Activated naive CD4-positive, alpha-beta T cell treated with anti-CD3 and anti-CD28 coated beads, Interleukin-2, amount 50 U/mL, for 24 hours (primary cell): ENCODE data around the gene TBCK.
"Not testable (repeated sequence)": the region's sequence is repeated elsewhere in the genome, so short reads cannot be mapped to it uniquely, and the experiment has no call there.

Experiments
- H3K27ac Mint-ChIP-seq: one replicate; pipeline ENCODE4 v1.8.0; 2021; ENCODE audit warnings: mild to moderate bottlenecking, mixed read lengths
- H3K27me3 Mint-ChIP-seq: one replicate; pipeline ENCODE4 v1.8.0; 2021; ENCODE audit warnings: mixed read lengths
- H3K36me3 Mint-ChIP-seq: one replicate; pipeline ENCODE4 v1.8.0; 2021; ENCODE audit warnings: mixed read lengths
- H3K4me1 Mint-ChIP-seq: one replicate; pipeline ENCODE4 v1.8.0; 2021; ENCODE audit warnings: mixed read lengths
- H3K4me3 Mint-ChIP-seq: one replicate; pipeline ENCODE4 v1.8.0; 2021; ENCODE audit warnings: mild to moderate bottlenecking, mixed read lengths
- H3K9me3 Mint-ChIP-seq: one replicate; pipeline ENCODE4 v1.8.0; 2021; ENCODE audit warnings: mixed read lengths

TBCK gene

DNA sequence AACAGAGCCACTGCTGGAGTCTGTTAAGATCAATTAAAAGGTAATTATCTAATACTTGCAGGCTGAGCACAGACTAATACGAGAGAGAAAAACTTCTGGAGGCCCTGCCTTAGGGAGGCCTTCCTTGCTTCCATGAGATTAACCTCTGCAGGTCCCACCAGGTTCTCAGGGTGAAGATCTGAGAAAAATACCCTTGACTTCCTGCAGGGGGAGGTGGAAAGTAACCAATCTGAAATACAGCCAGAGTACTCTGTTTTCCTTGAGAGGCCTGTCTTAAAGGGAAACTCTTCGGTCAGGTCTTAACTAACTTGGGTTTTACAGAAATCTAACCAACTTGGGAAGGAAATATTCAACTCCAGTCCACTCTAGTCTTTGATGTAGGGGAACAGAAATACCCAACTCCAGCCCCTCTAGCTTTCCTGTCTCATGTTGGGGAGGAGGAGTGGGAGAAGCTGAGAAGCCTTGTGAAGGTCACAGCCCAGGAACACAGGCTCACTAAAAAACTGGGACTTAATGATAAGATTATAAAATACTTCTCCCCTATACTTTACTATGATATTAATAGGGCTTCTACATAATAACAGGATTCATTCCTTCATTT lies 77.1 kb downstream of the TBCK start:
- H3K27ac Mint-ChIP-seq = no peak overlapping the region
- no peaks in the 10 kb centered on the region for H3K27me3 Mint-ChIP-seq
- H3K4me1 Mint-ChIP-seq = no peaks in the 10 kb centered on the region
- H3K4me3 Mint-ChIP-seq = no peak overlapping the region
- H3K36me3 Mint-ChIP-seq = peaks cover 11% of the 10 kb centered on the region
- no peaks in the 10 kb centered on the region for H3K9me3 Mint-ChIP-seq

- no peak overlapping the region for H3K27ac Mint-ChIP-seq
- peaks cover 29% of the 10 kb centered on the region for H3K36me3 Mint-ChIP-seq
- H3K27me3 Mint-ChIP-seq = no peaks in the 10 kb centered on the region
- no peaks in the 10 kb centered on the region for H3K9me3 Mint-ChIP-seq
- no peak overlapping the region for H3K4me3 Mint-ChIP-seq
- no peaks in the 10 kb centered on the region for H3K4me1 Mint-ChIP-seq
These were observed 84.1 kb downstream of the TBCK start for GRCh38 chr4:106231931-106232330.

GRCh38 chr4:106222548-106222947 lies 93.5 kb downstream of the TBCK start:
- Mint-ChIP-seq H3K9me3 (peaks cover 8% of the 10 kb centered on the region), H3K4me3 (no peak overlapping the region), H3K27ac (no peak overlapping the region), H3K27me3 (no peaks in the 10 kb centered on the region), H3K36me3 (peaks cover 36% of the 10 kb centered on the region), H3K4me1 (no peaks in the 10 kb centered on the region)

DNA sequence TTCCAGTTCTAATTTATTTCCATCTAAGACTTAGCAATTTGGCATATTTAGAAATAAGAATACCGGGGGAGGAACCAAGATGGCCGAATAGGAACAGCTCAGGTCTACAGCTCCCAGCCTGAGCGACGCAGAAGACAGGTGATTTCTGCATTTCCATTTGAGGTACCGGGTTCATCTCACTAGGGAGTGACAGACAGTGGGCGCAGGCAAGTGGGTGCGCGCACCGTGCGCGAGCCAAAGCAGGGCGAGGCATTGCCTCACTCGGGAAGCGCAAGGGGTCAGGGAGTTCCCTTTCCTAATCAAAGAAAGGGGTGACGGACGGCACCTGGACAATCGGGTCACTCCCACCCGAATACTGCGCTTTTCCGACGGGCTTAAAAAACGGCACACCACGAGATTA lies 102.7 kb downstream of the TBCK start:
- not testable (repeated sequence) for H3K27ac Mint-ChIP-seq, H3K27me3 Mint-ChIP-seq, H3K4me3 Mint-ChIP-seq, H3K36me3 Mint-ChIP-seq, H3K9me3 Mint-ChIP-seq, H3K4me1 Mint-ChIP-seq

GRCh38 chr4:106210021-106210420 lies 106.0 kb downstream of the TBCK start:
- Mint-ChIP-seq H3K27ac (no peak overlapping the region), H3K36me3 (peaks cover 4% of the 10 kb centered on the region), H3K27me3 (no peaks in the 10 kb centered on the region), H3K4me3 (no peak overlapping the region), H3K9me3 (no peaks in the 10 kb centered on the region), H3K4me1 (no peaks in the 10 kb centered on the region)

- Mint-ChIP-seq H3K4me3 (no peak overlapping the region), H3K27me3 (no peaks in the 10 kb centered on the region), H3K27ac (no peak overlapping the region), H3K36me3 (peaks cover 4% of the 10 kb centered on the region), H3K4me1 (no peaks in the 10 kb centered on the region), H3K9me3 (no peaks in the 10 kb centered on the region)
These were observed 107.2 kb downstream of the TBCK start for GRCh38 chr4:106208481-106209460.

GRCh38 chr4:106201373-106201772 lies 114.6 kb downstream of the TBCK start:
- Mint-ChIP-seq H3K27me3 (no peaks in the 10 kb centered on the region), H3K4me3 (no peak overlapping the region), H3K4me1 (no peaks in the 10 kb centered on the region), H3K27ac (peak overlapping the region; percentile 11), H3K9me3 (no peaks in the 10 kb centered on the region), H3K36me3 (peaks cover 10% of the 10 kb centered on the region)

DNA sequence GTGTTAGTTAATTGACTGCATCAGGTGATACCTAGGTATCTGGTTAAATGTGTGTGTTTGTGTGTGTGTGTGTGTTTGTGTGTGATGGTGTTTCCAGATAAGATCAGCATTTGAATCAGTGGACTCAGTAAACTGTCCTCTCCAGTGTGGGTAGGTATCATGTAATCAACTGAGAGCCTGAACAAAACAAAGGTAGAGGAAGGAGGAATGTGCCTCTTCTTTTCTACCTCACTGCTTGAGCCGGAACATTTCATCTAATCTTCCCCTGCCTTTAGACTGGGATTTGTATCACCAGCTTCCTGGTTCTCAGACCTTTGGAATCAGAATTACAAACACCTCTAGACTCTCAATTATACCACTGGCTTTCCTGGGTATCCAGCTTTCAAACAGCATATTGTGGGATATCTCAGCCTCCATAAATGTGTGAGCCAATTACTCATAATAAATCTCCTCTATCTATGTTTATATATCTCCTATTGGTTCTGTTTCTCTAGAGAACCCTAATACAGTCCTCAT lies 120.5 kb downstream of the TBCK start:
- no peaks in the 10 kb centered on the region for H3K9me3 Mint-ChIP-seq
- H3K27ac Mint-ChIP-seq = no peak overlapping the region
- peaks cover 31% of the 10 kb centered on the region for H3K36me3 Mint-ChIP-seq
- H3K4me1 Mint-ChIP-seq = no peaks in the 10 kb centered on the region
- H3K4me3 Mint-ChIP-seq = no peak overlapping the region
- H3K27me3 Mint-ChIP-seq = no peaks in the 10 kb centered on the region

GRCh38 chr4:106194801-106195200 lies 121.2 kb downstream of the TBCK start:
- H3K27ac Mint-ChIP-seq = no peak overlapping the region
- H3K36me3 Mint-ChIP-seq = peaks cover 32% of the 10 kb centered on the region
- H3K27me3 Mint-ChIP-seq = no peaks in the 10 kb centered on the region
- H3K4me1 Mint-ChIP-seq = no peaks in the 10 kb centered on the region
- H3K9me3 Mint-ChIP-seq = no peaks in the 10 kb centered on the region
- no peak overlapping the region for H3K4me3 Mint-ChIP-seq

DNA sequence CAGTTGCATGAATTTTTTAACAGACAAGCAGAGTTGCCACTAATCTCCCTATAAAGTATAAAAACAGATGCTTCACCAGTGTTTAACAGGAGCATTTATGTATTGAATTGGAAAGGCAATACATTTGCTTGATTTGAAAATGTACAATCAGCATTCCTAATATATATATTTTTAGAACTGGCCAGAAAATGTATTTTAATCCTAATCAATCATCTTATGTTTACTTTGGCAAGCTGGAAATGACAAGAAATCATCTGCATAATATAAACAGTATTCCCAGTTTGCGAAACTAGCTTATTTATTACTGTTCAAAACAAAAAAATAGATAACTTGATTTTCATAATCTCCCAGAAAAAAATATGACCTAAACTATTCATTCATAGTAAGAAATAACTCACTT lies 123.9 kb downstream of the TBCK start:
- Mint-ChIP-seq H3K4me1 (no peaks in the 10 kb centered on the region), H3K9me3 (no peaks in the 10 kb centered on the region), H3K4me3 (no peak overlapping the region), H3K27me3 (no peaks in the 10 kb centered on the region), H3K36me3 (peaks cover 43% of the 10 kb centered on the region), H3K27ac (no peak overlapping the region)

GRCh38 chr4:106186201-106186600 lies 129.8 kb downstream of the TBCK start:
- H3K27ac Mint-ChIP-seq = no peak overlapping the region
- H3K4me3 Mint-ChIP-seq = no peak overlapping the region
- H3K4me1 Mint-ChIP-seq = no peaks in the 10 kb centered on the region
- peaks cover 21% of the 10 kb centered on the region for H3K9me3 Mint-ChIP-seq
- H3K36me3 Mint-ChIP-seq = peaks cover 58% of the 10 kb centered on the region
- no peaks in the 10 kb centered on the region for H3K27me3 Mint-ChIP-seq

DNA sequence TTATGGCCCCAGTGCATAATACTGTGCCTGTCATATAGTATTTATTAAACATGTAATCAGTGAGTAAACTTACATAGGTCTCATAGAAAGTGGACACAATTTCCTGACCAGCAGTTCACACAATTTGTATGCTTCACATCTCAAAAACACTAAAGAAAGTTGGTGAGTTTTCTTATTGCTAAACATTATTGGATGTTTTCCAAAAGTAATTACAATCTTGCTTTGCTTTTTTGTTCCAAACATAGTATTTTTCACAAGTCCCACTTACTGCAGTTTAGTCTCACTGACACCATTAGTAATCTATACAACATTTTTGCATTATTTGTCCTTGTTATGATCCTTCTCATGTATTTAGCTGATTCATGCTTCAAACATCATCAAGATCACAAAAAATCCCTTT lies 132.5 kb downstream of the TBCK start:
- Mint-ChIP-seq H3K27me3 (no peaks in the 10 kb centered on the region), H3K4me3 (no peak overlapping the region), H3K36me3 (peaks cover 46% of the 10 kb centered on the region), H3K27ac (no peak overlapping the region), H3K9me3 (peaks cover 30% of the 10 kb centered on the region), H3K4me1 (no peaks in the 10 kb centered on the region)

GRCh38 chr4:106172861-106173260 lies 143.1 kb downstream of the TBCK start:
- Mint-ChIP-seq H3K36me3 (peaks cover 24% of the 10 kb centered on the region), H3K4me1 (peaks cover 4% of the 10 kb centered on the region), H3K27me3 (no peaks in the 10 kb centered on the region), H3K4me3 (no peak overlapping the region), H3K9me3 (no peaks in the 10 kb centered on the region), H3K27ac (no peak overlapping the region)

- Mint-ChIP-seq H3K4me3 (no peak overlapping the region), H3K27ac (no peak overlapping the region), H3K36me3 (peaks cover 40% of the 10 kb centered on the region), H3K4me1 (peaks cover 8% of the 10 kb centered on the region), H3K9me3 (no peaks in the 10 kb centered on the region), H3K27me3 (no peaks in the 10 kb centered on the region)
These were observed 150.5 kb downstream of the TBCK start for GRCh38 chr4:106165351-106166010.

DNA sequence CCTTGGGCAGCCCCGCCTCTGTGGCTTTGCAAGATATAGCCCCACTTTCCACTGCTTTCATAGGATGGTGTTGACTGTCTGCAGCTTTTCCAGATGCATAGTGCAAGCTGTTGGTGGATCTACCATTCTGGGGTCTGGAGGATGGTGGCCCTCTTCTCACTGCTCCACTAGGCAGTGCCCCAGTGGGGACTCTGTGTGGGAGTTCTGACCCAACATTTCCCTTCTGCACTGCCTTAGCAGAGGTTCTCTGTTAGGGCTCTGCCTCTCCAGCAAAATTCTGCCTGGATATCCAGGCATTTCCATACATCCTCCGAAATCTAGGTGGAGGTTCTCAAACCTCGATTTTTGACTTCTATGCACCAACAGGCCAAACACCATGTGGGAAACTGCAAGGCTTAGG lies 153.7 kb downstream of the TBCK start:
- Mint-ChIP-seq H3K27me3 (no peaks in the 10 kb centered on the region), H3K36me3 (peaks cover 47% of the 10 kb centered on the region), H3K4me3 (no peak overlapping the region), H3K4me1 (peaks cover 4% of the 10 kb centered on the region), H3K27ac (no peak overlapping the region), H3K9me3 (no peaks in the 10 kb centered on the region)

DNA sequence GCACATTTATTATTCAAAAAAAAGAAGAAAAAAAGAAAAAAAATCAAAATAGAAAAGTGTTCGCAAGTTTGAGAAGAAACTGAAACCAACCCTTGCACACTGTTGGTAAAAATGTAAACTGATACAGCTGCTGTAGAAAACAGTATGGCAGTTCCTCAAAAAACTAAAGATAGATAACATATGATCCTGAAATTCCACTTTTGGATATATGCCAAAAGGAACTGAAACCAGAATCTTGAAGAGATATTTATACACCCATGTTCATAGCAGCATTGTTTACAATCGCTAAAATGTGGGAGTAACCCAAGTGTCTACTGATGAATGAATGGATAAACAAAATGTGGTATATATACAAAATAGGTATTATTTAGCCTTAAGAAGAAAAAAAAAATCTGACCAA lies 155.4 kb downstream of the TBCK start:
- peaks cover 2% of the 10 kb centered on the region for H3K9me3 Mint-ChIP-seq
- no peak overlapping the region for H3K27ac Mint-ChIP-seq

More for the DNA sequence above, 155.4 kb downstream of the TBCK start:
- peaks cover 4% of the 10 kb centered on the region for H3K4me1 Mint-ChIP-seq
- peaks cover 56% of the 10 kb centered on the region for H3K36me3 Mint-ChIP-seq
- no peaks in the 10 kb centered on the region for H3K27me3 Mint-ChIP-seq
- H3K4me3 Mint-ChIP-seq = no peak overlapping the region
